CD8-positive, alpha-beta memory T cell (primary cell): Measurements from ENCODE around the gene ARHGAP27. TPM values are rescaled to one million over a fixed set of nuclear protein-coding genes. Genes with fewer than 3 reads are reported as not detected.

Experiments
- CTCF ChIA-PET: fragments of 350-600 bp; sonication (Branson Sonifier 250); formaldehyde crosslinking; loops from one replicate; lab custom pipeline; 2021; ENCODE audit warnings: antibody characterized with exemption; lab: Charles Lee
- POLR2A ChIA-PET: fragments of 350-600 bp; sonication (Branson Sonifier 250); formaldehyde crosslinking; loops from one replicate; lab custom pipeline; 2021; ENCODE audit warnings: antibody characterized with exemption; lab: Charles Lee
- DNase-seq, 5 donors: peaks; one replicate each; pipeline versions ENCODE4 v3.0.0 to v3.0.0-alpha.2; 2020 to 2022; ENCODE audit warnings: mixed read lengths in 1 of 5
- H3K27ac ChIP-seq: one replicate; pipeline ENCODE4 v1.7.0; 2013; ENCODE audit warnings: low read depth, mild to moderate bottlenecking, low read length, moderate library complexity
- H3K27me3 ChIP-seq: 2 replicates; pipeline ENCODE4 v1.7.0; 2013; ENCODE audit warnings: low read length, mild to moderate bottlenecking; ENCODE audit not compliant: insufficient read depth, poor library complexity, severe bottlenecking
- H3K36me3 ChIP-seq: 2 replicates; pipeline ENCODE4 v1.7.0; 2013; ENCODE audit warnings: mild to moderate bottlenecking, low read length, moderate library complexity; ENCODE audit not compliant: insufficient read depth
- H3K4me1 ChIP-seq: 2 replicates; pipeline ENCODE4 v1.7.0; 2013; ENCODE audit warnings: mild to moderate bottlenecking, low read length, moderate library complexity; ENCODE audit not compliant: insufficient read depth
- H3K4me3 ChIP-seq: 2 replicates; pipeline ENCODE4 v1.7.0; 2013; ENCODE audit warnings: mild to moderate bottlenecking, low read length
- H3K9me3 ChIP-seq: 2 replicates; pipeline ENCODE4 v1.7.0; 2013; ENCODE audit warnings: mild to moderate bottlenecking, low read length
- H3K27ac Mint-ChIP-seq, 8 donors: one replicate each; pipeline ENCODE4 v1.8.0; 2020 to 2021; ENCODE audit warnings: mixed read lengths in 8 of 8, mild to moderate bottlenecking in 6 of 8, inconsistent platforms in 3 of 8, moderate library complexity in 3 of 8
- H3K27me3 Mint-ChIP-seq, 2 donors: one replicate each; pipeline ENCODE4 v1.8.0; 2020 to 2021; ENCODE audit warnings: mixed read lengths in 2 of 2, mild to moderate bottlenecking in 1 of 2, moderate library complexity in 1 of 2
- H3K36me3 Mint-ChIP-seq, 3 donors: one replicate each; pipeline ENCODE4 v1.8.0; 2020 to 2021; ENCODE audit warnings: mixed read lengths in 3 of 3, inconsistent platforms in 1 of 3, mild to moderate bottlenecking in 1 of 3
- H3K4me1 Mint-ChIP-seq, 3 donors: one replicate each; pipeline ENCODE4 v1.8.0; 2020 to 2021; ENCODE audit warnings: mixed read lengths in 3 of 3, inconsistent platforms in 1 of 3, mild to moderate bottlenecking in 1 of 3
- H3K4me3 Mint-ChIP-seq, 7 donors: one replicate each; pipeline ENCODE4 v1.8.0; 2020 to 2021; ENCODE audit warnings: mixed read lengths in 7 of 7, mild to moderate bottlenecking in 6 of 7, moderate library complexity in 4 of 7, inconsistent platforms in 2 of 7
- H3K9me3 Mint-ChIP-seq, 5 donors: one replicate each; pipeline ENCODE4 v1.8.0; 2020 to 2022; ENCODE audit warnings: mixed read lengths in 5 of 5, mild to moderate bottlenecking in 3 of 5, moderate library complexity in 2 of 5, inconsistent platforms in 1 of 5
- polyA plus RNA-seq: library from polyadenylated mRNA; unstranded; fragments of 300-500 nt; fragmentation: Illumina TruSeq; gene quantifications from one replicate; pipeline ENCODE4 v1.2.3, GENCODE V29; 2021
- total RNA-seq, 2 experiments: library from RNA; stranded (reverse); gene quantifications; one replicate each; pipeline ENCODE4 v1.2.3, GENCODE V29; 2021

The ARHGAP27 gene
- total and polyA plus RNA-seq, 3 experiments from 2014 or later, result 32.3 to 43.8 (median 39.9) TPM

DNA sequence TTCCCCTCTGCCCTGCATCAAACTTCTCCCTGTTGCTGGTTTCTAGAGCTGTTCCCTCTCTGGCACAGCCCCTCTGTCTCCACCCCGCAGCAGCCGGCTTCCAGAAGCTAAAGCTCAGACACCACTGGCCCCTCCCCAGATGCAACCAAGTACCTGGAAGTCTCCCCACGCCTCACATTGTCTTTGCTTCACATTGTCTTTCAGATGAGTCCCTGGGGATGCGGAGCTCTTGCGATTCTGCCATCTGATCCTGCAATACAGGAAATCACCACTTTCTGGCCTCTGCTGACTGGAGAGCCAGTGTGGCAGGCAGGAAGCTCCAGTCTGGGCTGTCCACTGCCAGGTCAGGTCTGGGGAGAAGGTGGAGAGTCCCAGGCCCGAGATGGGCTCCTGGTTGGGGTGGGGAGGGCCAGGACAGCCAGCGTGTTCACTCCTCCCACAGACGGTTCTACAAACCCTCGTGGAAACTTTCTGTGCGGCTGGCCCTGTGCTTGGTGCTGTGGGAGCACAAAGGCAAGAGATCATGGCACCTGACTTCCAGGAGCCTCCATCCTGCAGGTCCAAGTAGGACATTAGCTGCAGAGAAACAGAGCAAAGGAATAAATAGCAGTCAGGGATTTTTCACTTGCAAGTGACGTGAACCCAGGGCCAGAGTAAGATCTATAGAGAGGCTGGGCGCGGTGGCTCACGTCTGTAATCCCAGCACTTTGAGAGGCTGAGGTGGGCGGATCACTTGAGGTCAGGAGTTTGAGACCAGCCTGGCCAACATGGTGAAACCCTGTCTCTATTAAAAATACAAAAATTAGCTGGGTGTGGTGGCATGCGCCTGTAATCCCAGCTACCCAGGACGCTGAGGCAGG lies 67.9 kb downstream of the ARHGAP27 start:
- Histone ChIP-seq H3K4me3 (no peak overlapping the region), H3K27ac (no peak overlapping the region), H3K9me3 (no peaks in the 10 kb centered on the region), H3K36me3 (no peaks in the 10 kb centered on the region), H3K4me1 (no peaks in the 10 kb centered on the region), H3K27me3 (peaks cover 4% of the 10 kb centered on the region)
- H3K27ac Mint-ChIP-seq, result no peak overlapping the region
- POLR2A ChIA-PET, result no interaction called here
- no peaks in the 10 kb centered on the region for H3K9me3 Mint-ChIP-seq
- no peaks in the 10 kb centered on the region for H3K4me1 Mint-ChIP-seq
- no peak overlapping the region for H3K4me3 Mint-ChIP-seq
- CTCF ChIA-PET, result interaction anchor here (0.6 to 0.9 kb wide), 2 partner anchors 16 to 47 kb away, joined by 3 read pairs; no protein-coding TSS in a partner anchor
- DNase-seq, result no peak
- no peaks in the 10 kb centered on the region for H3K36me3 Mint-ChIP-seq
- H3K27me3 Mint-ChIP-seq, result peaks cover 16 to 43% of the 10 kb centered on the region in 2 donors

DNA sequence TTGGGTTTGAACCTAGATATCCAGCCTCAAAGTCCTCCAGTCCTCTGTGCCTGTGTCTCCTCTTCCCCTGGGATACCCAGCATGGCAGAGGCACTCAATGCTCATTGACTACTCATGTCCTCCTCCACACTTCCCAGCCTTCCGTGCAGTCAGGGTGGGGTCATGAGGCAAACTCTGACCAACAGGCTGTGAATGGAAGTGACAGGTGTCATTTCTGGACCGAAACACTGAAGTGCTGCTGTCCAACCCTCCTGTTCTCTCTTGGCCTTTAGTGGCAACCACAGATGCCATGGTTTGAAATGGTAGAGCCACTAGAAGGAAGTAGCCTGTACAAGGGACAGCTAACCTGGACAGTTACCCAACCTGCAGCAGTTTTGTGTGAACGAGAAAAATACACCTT lies 69.2 kb downstream of the ARHGAP27 start:
- Histone ChIP-seq H3K36me3 (no peaks in the 10 kb centered on the region), H3K9me3 (no peaks in the 10 kb centered on the region), H3K27ac (no peak overlapping the region), H3K27me3 (peaks cover 4% of the 10 kb centered on the region), H3K4me3 (no peak overlapping the region), H3K4me1 (no peaks in the 10 kb centered on the region)
- H3K4me3 Mint-ChIP-seq, result no peak overlapping the region
- H3K27me3 Mint-ChIP-seq, result peaks cover 16 to 46% of the 10 kb centered on the region in 2 donors
- no peak for DNase-seq
- H3K4me1 Mint-ChIP-seq, result no peaks in the 10 kb centered on the region
- ChIA-PET POLR2A (no interaction called here), CTCF (interaction anchor here (1.1 kb wide), 1 partner anchor 85 kb away, joined by 3 read pairs; no protein-coding TSS in a partner anchor)
- H3K9me3 Mint-ChIP-seq, result no peaks in the 10 kb centered on the region
- H3K27ac Mint-ChIP-seq, result no peak overlapping the region
- no peaks in the 10 kb centered on the region for H3K36me3 Mint-ChIP-seq

DNA sequence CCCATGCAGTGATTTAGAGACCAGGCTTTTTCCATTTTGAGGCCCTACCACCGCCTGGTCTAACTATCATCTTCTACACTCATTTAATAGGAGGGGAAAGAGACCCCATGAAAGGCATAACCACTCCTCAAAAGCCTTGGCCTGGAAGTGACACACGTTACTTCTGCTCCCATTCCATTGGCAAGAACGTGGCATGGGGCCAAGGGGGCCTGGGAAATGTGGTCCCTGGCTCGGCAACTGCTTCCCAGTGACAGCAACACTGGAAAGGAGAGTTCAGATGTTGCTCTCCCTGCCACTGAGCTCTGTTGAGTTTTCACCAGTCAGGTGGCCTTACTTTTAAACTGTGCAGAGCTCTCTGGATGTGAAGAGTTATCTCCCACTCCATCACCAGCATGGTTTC lies 70.7 kb downstream of the ARHGAP27 start:
- H3K4me3 ChIP-seq, result no peak overlapping the region
- H3K4me1 ChIP-seq, result no peaks in the 10 kb centered on the region
- H3K27ac ChIP-seq, result no peak overlapping the region
- CTCF ChIA-PET, result no interaction called here
- Mint-ChIP-seq H3K27ac (no peak overlapping the region), H3K4me3 (no peak overlapping the region), H3K9me3 (no peaks in the 10 kb centered on the region), H3K4me1 (no peaks in the 10 kb centered on the region), H3K36me3 (no peaks in the 10 kb centered on the region), H3K27me3 (peaks cover 16 to 49% of the 10 kb centered on the region in 2 donors)
- H3K36me3 ChIP-seq, result no peaks in the 10 kb centered on the region
- POLR2A ChIA-PET, result no interaction called here
- no peak for DNase-seq
- H3K9me3 ChIP-seq, result no peaks in the 10 kb centered on the region
- H3K27me3 ChIP-seq, result peaks cover 4% of the 10 kb centered on the region

- ChIA-PET CTCF (no interaction called here), POLR2A (no interaction called here)
- H3K4me1 Mint-ChIP-seq, result no peaks in the 10 kb centered on the region
These were observed 71.2 kb downstream of the ARHGAP27 start for GRCh38 chr17:45361451-45361850.

DNA sequence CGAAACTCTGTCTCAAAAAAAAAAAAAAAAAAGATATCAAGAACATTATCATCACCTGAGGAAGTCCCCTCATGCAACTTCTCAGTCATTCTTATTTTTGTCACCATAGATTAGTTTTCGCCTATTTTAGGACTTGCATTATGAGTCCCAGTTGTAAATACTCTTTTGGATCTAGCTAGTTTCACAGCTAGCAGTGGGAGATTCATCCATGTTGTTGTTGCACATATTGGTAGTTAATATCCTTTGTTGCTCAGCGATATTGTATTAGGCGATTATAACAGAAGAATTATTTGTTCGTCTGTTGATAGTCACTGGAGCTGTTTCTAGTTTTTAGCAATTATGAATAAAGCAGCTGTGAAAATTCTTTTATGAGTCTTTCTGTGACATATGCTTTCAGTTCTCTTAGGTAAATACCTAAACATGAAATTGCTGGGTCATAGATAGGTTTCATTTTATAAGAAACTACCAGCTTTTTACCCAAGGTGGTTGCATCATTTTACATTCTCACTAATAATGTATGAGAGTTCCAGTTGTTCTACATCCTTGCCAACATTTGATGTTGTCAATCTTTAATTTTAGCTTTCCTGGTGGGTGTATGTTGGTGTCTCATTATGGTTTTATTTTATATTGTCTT lies 75.2 kb downstream of the ARHGAP27 start:
- ChIA-PET POLR2A (no interaction called here), CTCF (no interaction called here)
- H3K27ac ChIP-seq, result no peak overlapping the region
- H3K4me1 Mint-ChIP-seq, result peaks cover 2 to 5% (median 3%) of the 10 kb centered on the region in 3 donors
- H3K4me1 ChIP-seq, result no peaks in the 10 kb centered on the region
- DNase-seq, result no peak
- no peaks in the 10 kb centered on the region for H3K9me3 ChIP-seq
- no peak overlapping the region for H3K4me3 Mint-ChIP-seq
- peaks cover 0 to 2% (median 0%) of the 10 kb centered on the region in 5 donors for H3K9me3 Mint-ChIP-seq
- H3K4me3 ChIP-seq, result no peak overlapping the region
- H3K27ac Mint-ChIP-seq, result no peak overlapping the region
- no peaks in the 10 kb centered on the region for H3K36me3 ChIP-seq
- H3K27me3 ChIP-seq, result no peaks in the 10 kb centered on the region
- no peaks in the 10 kb centered on the region for H3K36me3 Mint-ChIP-seq
- peaks cover 18 to 24% of the 10 kb centered on the region in 2 donors for H3K27me3 Mint-ChIP-seq

More at GRCh38 chr17:45361451-45361850, 71.2 kb downstream of the ARHGAP27 start:
- no peak overlapping the region for H3K4me3 Mint-ChIP-seq
- no peak overlapping the region for H3K4me3 ChIP-seq
- no peaks in the 10 kb centered on the region for H3K36me3 ChIP-seq
- H3K27me3 Mint-ChIP-seq, result peaks cover 18 to 49% of the 10 kb centered on the region in 2 donors
- H3K36me3 Mint-ChIP-seq, result no peaks in the 10 kb centered on the region
- H3K27ac ChIP-seq, result no peak overlapping the region
- no peaks in the 10 kb centered on the region for H3K9me3 Mint-ChIP-seq
- no peak overlapping the region for H3K27ac Mint-ChIP-seq
- H3K27me3 ChIP-seq, result peaks cover 4% of the 10 kb centered on the region
- H3K4me1 ChIP-seq, result no peaks in the 10 kb centered on the region
- no peak for DNase-seq
- H3K9me3 ChIP-seq, result no peaks in the 10 kb centered on the region

GRCh38 chr17:45355087-45355486 lies 77.6 kb downstream of the ARHGAP27 start:
- H3K27ac ChIP-seq, result no peak overlapping the region
- ChIA-PET CTCF (interaction anchor here (1.6 kb wide), 1 partner anchor 78 kb away, joined by 3 read pairs; no protein-coding TSS in a partner anchor), POLR2A (no interaction called here)
- H3K27me3 Mint-ChIP-seq, result peaks cover 6 to 8% of the 10 kb centered on the region in 2 donors
- no peaks in the 10 kb centered on the region for H3K36me3 ChIP-seq
- DNase-seq, result no peak
- no peaks in the 10 kb centered on the region for H3K36me3 Mint-ChIP-seq
- H3K4me1 ChIP-seq, result no peaks in the 10 kb centered on the region
- peaks cover 0 to 7% (median 0%) of the 10 kb centered on the region in 5 donors for H3K9me3 Mint-ChIP-seq
- H3K9me3 ChIP-seq, result no peaks in the 10 kb centered on the region
- H3K27me3 ChIP-seq, result no peaks in the 10 kb centered on the region
- H3K27ac Mint-ChIP-seq, result peak overlapping the region in 1 of 8 donors; percentile 52
- H3K4me3 ChIP-seq, result no peak overlapping the region
- no peak overlapping the region for H3K4me3 Mint-ChIP-seq
- H3K4me1 Mint-ChIP-seq, result peaks cover 2 to 5% (median 3%) of the 10 kb centered on the region in 3 donors

- Mint-ChIP-seq H3K4me3 (no peak overlapping the region), H3K27ac (peak overlapping the region in 2 of 8 donors; percentile 17 to 22), H3K4me1 (peaks cover 2 to 5% (median 3%) of the 10 kb centered on the region in 3 donors), H3K27me3 (peaks cover 3 to 8% of the 10 kb centered on the region in 2 donors), H3K9me3 (peaks cover 0 to 7% (median 0%) of the 10 kb centered on the region in 5 donors), H3K36me3 (no peaks in the 10 kb centered on the region)
- no peak for DNase-seq
- Histone ChIP-seq H3K36me3 (no peaks in the 10 kb centered on the region), H3K27ac (no peak overlapping the region), H3K9me3 (no peaks in the 10 kb centered on the region), H3K4me1 (no peaks in the 10 kb centered on the region), H3K27me3 (no peaks in the 10 kb centered on the region), H3K4me3 (no peak overlapping the region)
- ChIA-PET POLR2A (no interaction called here), CTCF (no interaction called here)
These were observed 79.6 kb downstream of the ARHGAP27 start for GRCh38 chr17:45353043-45353442.

DNA sequence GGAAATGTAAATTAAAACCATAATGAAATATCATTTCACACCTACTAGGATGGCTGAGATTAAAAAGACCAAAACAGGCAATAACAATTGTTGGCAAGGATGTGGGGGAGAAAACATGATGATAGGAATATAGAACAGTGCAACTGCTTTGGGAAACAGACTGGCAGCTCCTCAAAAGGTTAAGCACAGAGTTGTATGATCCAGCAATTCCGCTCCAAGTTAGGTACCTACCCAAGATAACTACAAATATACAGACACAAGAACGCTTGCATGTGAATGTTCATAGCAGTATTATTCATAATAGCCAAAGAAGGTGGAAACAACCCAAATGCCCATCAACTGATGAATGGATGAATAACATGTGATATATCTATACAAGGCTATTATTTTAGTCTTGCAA lies 80.8 kb downstream of the ARHGAP27 start:
- H3K27ac ChIP-seq, result no peak overlapping the region
- H3K9me3 Mint-ChIP-seq, result peaks cover 0 to 7% (median 0%) of the 10 kb centered on the region in 5 donors
- H3K36me3 Mint-ChIP-seq, result no peaks in the 10 kb centered on the region
- peaks cover 2 to 5% (median 3%) of the 10 kb centered on the region in 3 donors for H3K4me1 Mint-ChIP-seq
- H3K27me3 Mint-ChIP-seq, result peaks cover 0 to 8% of the 10 kb centered on the region in 2 donors
- H3K4me1 ChIP-seq, result no peaks in the 10 kb centered on the region
- DNase-seq, result no peak
- H3K4me3 ChIP-seq, result no peak overlapping the region
- no peaks in the 10 kb centered on the region for H3K9me3 ChIP-seq
- POLR2A ChIA-PET, result no interaction called here
- H3K27me3 ChIP-seq, result no peaks in the 10 kb centered on the region
- no peak overlapping the region for H3K4me3 Mint-ChIP-seq
- no peak overlapping the region for H3K27ac Mint-ChIP-seq
- CTCF ChIA-PET, result no interaction called here
- H3K36me3 ChIP-seq, result no peaks in the 10 kb centered on the region
